SK-N-MC (cell line): ENCODE data around the gene THAP3.
"Not testable (repeated sequence)": the region's sequence is repeated elsewhere in the genome, so short reads cannot be mapped to it uniquely, and the experiment has no call there.

Experiments used
- DNase-seq: peaks from one replicate; pipeline ENCODE4 v3.0.0-alpha.2; 2011; ENCODE audit warnings: low read depth, low spot score
- H3K27ac ChIP-seq: fragments of 200-600 bp; sonication (generic); 2 replicates; pipeline ENCODE4 v1.5.1; 2016; ENCODE audit warnings: mixed run types
- H3K36me3 ChIP-seq: fragments of 200-600 bp; sonication (generic); 2 replicates; pipeline ENCODE4 v1.6.1; 2017; ENCODE audit warnings: antibody characterized with exemption, low read length, mixed read lengths; ENCODE audit not compliant: insufficient read depth
- H3K4me3 ChIP-seq: fragments of 200-600 bp; sonication (generic); 2 replicates; pipeline ENCODE4 v1.5.1; 2016
- H3K9ac ChIP-seq: fragments of 200-600 bp; sonication (generic); 2 replicates; pipeline ENCODE4 v1.8.0; 2017; ENCODE audit warnings: mixed run types, mixed read lengths; ENCODE audit not compliant: insufficient read length
- H3K9me3 ChIP-seq: fragments of 200-600 bp; sonication (generic); 2 replicates; pipeline ENCODE4 v1.6.1; 2017; ENCODE audit warnings: low read depth, mild to moderate bottlenecking, antibody characterized with exemption, low read length, moderate library complexity, mixed read lengths
- EZH2 ChIP-seq: fragments of 200-600 bp; sonication (generic); IDR thresholded peaks from one replicate; pipeline ENCODE4 v1.6.1; 2017; ENCODE audit warnings: antibody characterized with exemption
- FOXP2 ChIP-seq: optimal IDR thresholded peaks from 2 replicates; pipeline ENCODE3; 2011; ENCODE audit warnings: mild to moderate bottlenecking, moderate library complexity; ENCODE audit not compliant: insufficient read depth; ENCODE audit errors: extremely low read length, control extremely low read depth
- POLR2AphosphoS5 ChIP-seq: IDR thresholded peaks from 2 replicates; pipeline ENCODE4 v1.6.1; 2012; ENCODE audit warnings: mild to moderate bottlenecking, low read depth, low read length, borderline replicate concordance

The THAP3 gene

GRCh38 chr1:6635161-6635909 is 10.7 kb downstream of the THAP3 start:
- Histone ChIP-seq H3K4me3 (no peak overlapping the region), H3K36me3 (peaks cover 67% of the 10 kb centered on the region), H3K27ac (no peak overlapping the region), H3K9ac (no peak overlapping the region), H3K9me3 (no peaks in the 10 kb centered on the region)
- no peak for DNase-seq
- TF ChIP-seq EZH2 (no peak), FOXP2 (no peak), POLR2AphosphoS5 (no peak)

GRCh38 chr1:6635910-6636760 is 11.5 kb downstream of the THAP3 start:
- Histone ChIP-seq H3K9ac (no peak overlapping the region), H3K4me3 (no peak overlapping the region)

GRCh38 chr1:6636778-6637177 is 12.1 kb downstream of the THAP3 start:
- not testable (repeated sequence) for H3K4me3 ChIP-seq, H3K9ac ChIP-seq, DNase-seq, H3K9me3 ChIP-seq, H3K27ac ChIP-seq
- H3K36me3 ChIP-seq: peaks cover 76% of the 10 kb centered on the region

More at GRCh38 chr1:6635910-6636760, 11.5 kb downstream of the THAP3 start:
- DNase-seq: no peak
- peaks cover 72% of the 10 kb centered on the region for H3K36me3 ChIP-seq
- TF ChIP-seq POLR2AphosphoS5: no peak
- TF ChIP-seq FOXP2: no peak
- no peak for TF ChIP-seq EZH2
- no peak overlapping the region for H3K27ac ChIP-seq
- H3K9me3 ChIP-seq: no peaks in the 10 kb centered on the region

- no peak overlapping the region for H3K27ac ChIP-seq
- H3K36me3 ChIP-seq: peaks cover 71% of the 10 kb centered on the region
- no peak overlapping the region for H3K4me3 ChIP-seq
- H3K9ac ChIP-seq: no peak overlapping the region
- H3K9me3 ChIP-seq: no peaks in the 10 kb centered on the region
- DNase-seq: no peak
- TF ChIP-seq POLR2AphosphoS5: no peak
- TF ChIP-seq FOXP2: no peak
- TF ChIP-seq EZH2: no peak
These were observed 13.1 kb downstream of the THAP3 start for GRCh38 chr1:6637770-6638169.

GRCh38 chr1:6638226-6638625 is 13.6 kb downstream of the THAP3 start:
- peaks cover 67% of the 10 kb centered on the region for H3K36me3 ChIP-seq
- no peaks in the 10 kb centered on the region for H3K9me3 ChIP-seq
- no peak for TF ChIP-seq POLR2AphosphoS5
- TF ChIP-seq FOXP2: no peak
- no peak for TF ChIP-seq EZH2
- no peak overlapping the region for H3K9ac ChIP-seq
- no peak overlapping the region for H3K4me3 ChIP-seq
- H3K27ac ChIP-seq: no peak overlapping the region
- DNase-seq: no peak

- H3K4me3 ChIP-seq, DNase-seq, H3K27ac ChIP-seq, H3K9me3 ChIP-seq, H3K9ac ChIP-seq: not testable (repeated sequence)
- H3K36me3 ChIP-seq: peaks cover 58% of the 10 kb centered on the region; the same call in 1 of the 2 replicates
These were observed 16.2 kb downstream of the THAP3 start for GRCh38 chr1:6640867-6641266.

- H3K9ac ChIP-seq: no peak overlapping the region
- H3K27ac ChIP-seq: no peak overlapping the region
- no peak overlapping the region for H3K4me3 ChIP-seq
- H3K36me3 ChIP-seq: peaks cover 28% of the 10 kb centered on the region; the same call in 1 of the 2 replicates
- TF ChIP-seq POLR2AphosphoS5: no peak
- TF ChIP-seq EZH2: no peak
- no peak for TF ChIP-seq FOXP2
- DNase-seq: no peak
- no peaks in the 10 kb centered on the region for H3K9me3 ChIP-seq
These were observed 20.4 kb downstream of the THAP3 start for GRCh38 chr1:6645018-6645417.

- no peak overlapping the region for H3K4me3 ChIP-seq
- no peak for TF ChIP-seq POLR2AphosphoS5
- TF ChIP-seq FOXP2: no peak
- TF ChIP-seq EZH2: no peak
These were observed 22.0 kb downstream of the THAP3 start for GRCh38 chr1:6646499-6647148.

More at GRCh38 chr1:6646499-6647148, 22.0 kb downstream of the THAP3 start:
- Histone ChIP-seq H3K27ac (no peak overlapping the region), H3K36me3 (peaks cover 24% of the 10 kb centered on the region), H3K9me3 (no peaks in the 10 kb centered on the region), H3K9ac (no peak overlapping the region)
- DNase-seq: no peak
